Measurements from ENCODE around the gene NHS. TPM values are rescaled to one million over a fixed set of nuclear protein-coding genes. Genes with fewer than 3 reads are reported as not detected.

The NHS gene
- total RNA-seq, 4 donors from 2014 or later = 0.88 to 9.1 (median 2.5) TPM

- no peak for TF ChIP-seq POLR2A (IDR thresholded peaks at IDR 0.05)
- peak in 1 of 6 experiments; percentile 2 for TF ChIP-seq CTCF (IDR thresholded peaks at IDR 0.05)
- Histone ChIP-seq H3K9me3 (no peaks in the 10 kb centered on the region), H3K27ac (no peak overlapping the region), H3K4me1 (no peaks in the 10 kb centered on the region), H3K36me3 (no peaks in the 10 kb centered on the region), H3K4me3 (no peak overlapping the region), H3K27me3 (no peaks in the 10 kb centered on the region)
- DNase-seq = no peak
Observed at GRCh38 chrX:17361620-17362019, 13.4 kb upstream of the NHS start.

GRCh38 chrX:17368002-17368401, 7.0 kb upstream of the NHS start:
- H3K27me3 ChIP-seq = no peaks in the 10 kb centered on the region
- H3K36me3 ChIP-seq = no peaks in the 10 kb centered on the region
- TF ChIP-seq CTCF (IDR thresholded peaks at IDR 0.05) (no peak), POLR2A (IDR thresholded peaks at IDR 0.05) (no peak)
- no peaks in the 10 kb centered on the region for H3K9me3 ChIP-seq
- no peak overlapping the region for H3K27ac ChIP-seq
- DNase-seq = no peak
- H3K4me3 ChIP-seq = no peak overlapping the region
- H3K4me1 ChIP-seq = no peaks in the 10 kb centered on the region

DNA sequence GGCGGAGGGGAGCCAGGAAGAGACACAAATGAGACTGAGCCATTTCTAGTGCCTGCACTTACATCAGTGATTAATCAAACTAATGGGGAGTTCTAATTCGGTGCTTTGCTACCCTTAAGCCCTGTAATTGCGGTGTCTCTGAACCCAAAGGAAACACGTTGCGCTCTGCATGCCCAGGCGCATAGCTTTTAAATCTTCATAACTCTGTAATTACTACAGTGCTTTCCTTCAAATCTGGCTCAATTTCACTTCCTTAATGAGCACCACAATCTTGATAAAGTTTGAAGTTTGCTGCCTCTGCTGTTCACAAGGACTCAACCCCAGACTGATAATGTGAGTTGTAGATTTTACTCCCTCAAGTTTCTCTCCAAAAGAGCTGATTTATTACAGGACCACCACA, 5.7 kb upstream of the NHS start:
- DNase-seq = no peak
- no peak for TF ChIP-seq CTCF (IDR thresholded peaks at IDR 0.05)
- no peak for TF ChIP-seq POLR2A (IDR thresholded peaks at IDR 0.05)
- Histone ChIP-seq H3K9me3 (no peaks in the 10 kb centered on the region), H3K27ac (no peak overlapping the region), H3K4me1 (no peaks in the 10 kb centered on the region), H3K36me3 (no peaks in the 10 kb centered on the region), H3K4me3 (no peak overlapping the region), H3K27me3 (no peaks in the 10 kb centered on the region)

DNA sequence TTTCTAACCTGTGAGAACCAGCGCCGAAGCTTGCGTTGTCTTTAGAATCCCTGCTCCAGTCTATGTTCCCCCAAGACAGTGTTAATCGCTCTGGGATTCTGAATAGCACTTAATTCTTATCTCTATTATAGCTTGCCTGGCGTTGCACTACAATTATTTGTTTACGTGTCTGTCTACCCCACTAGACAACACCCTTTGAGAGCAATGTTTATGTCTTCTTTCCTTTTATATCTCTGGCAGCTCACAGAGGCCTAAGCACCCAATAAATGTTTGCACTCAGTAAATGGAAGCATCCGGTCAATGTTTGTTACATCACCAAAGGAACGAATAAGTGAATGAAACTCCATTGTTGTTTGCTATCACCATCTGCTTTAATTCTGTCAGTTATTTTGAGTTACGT, 4.8 kb upstream of the NHS start:
- no peaks in the 10 kb centered on the region for H3K36me3 ChIP-seq
- H3K4me3 ChIP-seq = no peak overlapping the region
- H3K9me3 ChIP-seq = no peaks in the 10 kb centered on the region
- H3K27ac ChIP-seq = no peak overlapping the region
- TF ChIP-seq CTCF (IDR thresholded peaks at IDR 0.05) (no peak), POLR2A (IDR thresholded peaks at IDR 0.05) (no peak)
- no peaks in the 10 kb centered on the region for H3K27me3 ChIP-seq
- H3K4me1 ChIP-seq = no peaks in the 10 kb centered on the region
- DNase-seq = no peak

- H3K4me1 ChIP-seq = no peaks in the 10 kb centered on the region
- no peak for DNase-seq
- H3K4me3 ChIP-seq = no peak overlapping the region
- no peaks in the 10 kb centered on the region for H3K36me3 ChIP-seq
- TF ChIP-seq POLR2A (IDR thresholded peaks at IDR 0.05) (no peak), CTCF (IDR thresholded peaks at IDR 0.05) (no peak)
- H3K27ac ChIP-seq = no peak overlapping the region
- no peaks in the 10 kb centered on the region for H3K27me3 ChIP-seq
- H3K9me3 ChIP-seq = no peaks in the 10 kb centered on the region
Observed at GRCh38 chrX:17372052-17372451, 2.9 kb upstream of the NHS start.

- Histone ChIP-seq H3K9me3 (no peaks in the 10 kb centered on the region), H3K4me1 (no peaks in the 10 kb centered on the region), H3K27ac (no peak overlapping the region), H3K27me3 (no peaks in the 10 kb centered on the region), H3K4me3 (no peak overlapping the region), H3K36me3 (no peaks in the 10 kb centered on the region)
- no peak for DNase-seq
- TF ChIP-seq CTCF (IDR thresholded peaks at IDR 0.05) (no peak), POLR2A (IDR thresholded peaks at IDR 0.05) (no peak)
Observed at GRCh38 chrX:17373337-17373736, 1.7 kb upstream of the NHS start.
